ENCODE data around the gene MADCAM1.
"Not testable (repeated sequence)": the region's sequence is repeated elsewhere in the genome, so short reads cannot be mapped to it uniquely, and the experiment has no call there.

Gene MADCAM1

GRCh38 chr19:465056-465816, 31.1 kb upstream of the MADCAM1 start:
- DNase-seq (ENCODE audit: low spot score): no peak

GRCh38 chr19:467554-467953, 28.7 kb upstream of the MADCAM1 start:
- DNase-seq (ENCODE audit: low spot score): no peak

GRCh38 chr19:468587-469256, 27.6 kb upstream of the MADCAM1 start:
- DNase-seq (ENCODE audit: low spot score): no peak

- DNase-seq (ENCODE audit: low spot score): no peak
Observed at GRCh38 chr19:469833-470232, 26.5 kb upstream of the MADCAM1 start.

- no peak for DNase-seq (ENCODE audit: low spot score)
Observed at GRCh38 chr19:470701-471100, 25.6 kb upstream of the MADCAM1 start.

GRCh38 chr19:472005-472858, 24.1 kb upstream of the MADCAM1 start:
- DNase-seq (ENCODE audit: low spot score): no peak

- no peak for DNase-seq (ENCODE audit: low spot score)
Observed at GRCh38 chr19:474126-475078, 21.9 kb upstream of the MADCAM1 start.

GRCh38 chr19:475360-475759, 20.9 kb upstream of the MADCAM1 start:
- no peak for DNase-seq (ENCODE audit: low spot score)

GRCh38 chr19:478236-478903, 17.9 kb upstream of the MADCAM1 start:
- DNase-seq (ENCODE audit: low spot score): no peak

GRCh38 chr19:478976-479375, 17.3 kb upstream of the MADCAM1 start:
- DNase-seq (ENCODE audit: low spot score): no peak

GRCh38 chr19:480016-480855, 16.1 kb upstream of the MADCAM1 start:
- DNase-seq (ENCODE audit: low spot score): no peak

GRCh38 chr19:481100-481499, 15.2 kb upstream of the MADCAM1 start:
- not testable (repeated sequence) for DNase-seq (ENCODE audit: low spot score)

GRCh38 chr19:482186-483041, 13.9 kb upstream of the MADCAM1 start:
- no peak for DNase-seq (ENCODE audit: low spot score)

GRCh38 chr19:483332-484072, 12.8 kb upstream of the MADCAM1 start:
- DNase-seq (ENCODE audit: low spot score): no peak

- DNase-seq (ENCODE audit: low spot score): no peak
Observed at GRCh38 chr19:484494-484893, 11.8 kb upstream of the MADCAM1 start.

GRCh38 chr19:485077-485476, 11.2 kb upstream of the MADCAM1 start:
- DNase-seq (ENCODE audit: low spot score): no peak

GRCh38 chr19:485583-486236, 10.6 kb upstream of the MADCAM1 start:
- no peak for DNase-seq (ENCODE audit: low spot score)

All from hepatic stellate cell (primary cell).